Kidney tubule cell (primary cell): ENCODE data around the gene ARMH3.
A peak's percentile ranks its signal among the peaks of the same experiment; 100 is the strongest.
"Not testable (repeated sequence)": the region's sequence is repeated elsewhere in the genome, so short reads cannot be mapped to it uniquely, and the experiment has no call there.

ENCODE experiments used
- DNase-seq: peaks from one replicate; pipeline ENCODE4 v3.0.0-alpha.2; 2018; ENCODE audit warnings: low spot score

ARMH3 gene

DNA sequence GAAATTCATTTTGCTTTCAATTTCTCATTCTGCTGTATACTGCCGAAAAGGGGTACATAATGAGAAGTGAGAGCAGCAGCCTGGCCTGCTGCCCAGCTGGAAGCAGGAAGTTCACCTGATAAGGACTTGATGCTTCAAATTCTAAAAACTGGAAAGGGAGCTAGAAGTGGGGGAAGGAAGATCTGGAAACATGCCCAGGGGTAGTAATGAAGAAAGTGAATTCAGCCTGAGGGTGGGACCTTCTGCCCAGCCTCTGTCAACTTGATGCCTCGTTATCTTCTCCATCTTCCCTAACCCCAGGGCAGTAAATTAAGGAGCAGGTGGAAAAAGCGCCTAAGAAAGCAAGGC is 69.4 kb downstream of the ARMH3 start:
- DNase-seq: no peak

DNA sequence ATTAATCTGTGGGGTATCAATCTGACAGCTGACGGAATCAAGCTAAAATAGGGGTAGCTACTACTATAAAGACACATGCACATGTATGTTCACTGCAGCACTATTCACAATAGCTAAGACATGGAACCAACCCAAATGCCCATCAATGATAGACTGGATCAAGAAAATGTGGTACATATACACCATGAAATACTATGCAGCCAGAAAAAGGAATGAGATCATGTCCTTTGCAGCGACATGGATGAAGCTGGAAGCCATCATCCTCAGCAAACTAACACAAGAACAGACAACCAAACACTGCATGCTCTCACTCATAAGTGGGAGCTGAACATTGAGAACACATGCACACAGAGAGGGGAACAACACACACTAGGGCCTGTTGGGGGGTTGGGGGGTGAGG is 75.3 kb downstream of the ARMH3 start:
- not testable (repeated sequence) for DNase-seq

DNA sequence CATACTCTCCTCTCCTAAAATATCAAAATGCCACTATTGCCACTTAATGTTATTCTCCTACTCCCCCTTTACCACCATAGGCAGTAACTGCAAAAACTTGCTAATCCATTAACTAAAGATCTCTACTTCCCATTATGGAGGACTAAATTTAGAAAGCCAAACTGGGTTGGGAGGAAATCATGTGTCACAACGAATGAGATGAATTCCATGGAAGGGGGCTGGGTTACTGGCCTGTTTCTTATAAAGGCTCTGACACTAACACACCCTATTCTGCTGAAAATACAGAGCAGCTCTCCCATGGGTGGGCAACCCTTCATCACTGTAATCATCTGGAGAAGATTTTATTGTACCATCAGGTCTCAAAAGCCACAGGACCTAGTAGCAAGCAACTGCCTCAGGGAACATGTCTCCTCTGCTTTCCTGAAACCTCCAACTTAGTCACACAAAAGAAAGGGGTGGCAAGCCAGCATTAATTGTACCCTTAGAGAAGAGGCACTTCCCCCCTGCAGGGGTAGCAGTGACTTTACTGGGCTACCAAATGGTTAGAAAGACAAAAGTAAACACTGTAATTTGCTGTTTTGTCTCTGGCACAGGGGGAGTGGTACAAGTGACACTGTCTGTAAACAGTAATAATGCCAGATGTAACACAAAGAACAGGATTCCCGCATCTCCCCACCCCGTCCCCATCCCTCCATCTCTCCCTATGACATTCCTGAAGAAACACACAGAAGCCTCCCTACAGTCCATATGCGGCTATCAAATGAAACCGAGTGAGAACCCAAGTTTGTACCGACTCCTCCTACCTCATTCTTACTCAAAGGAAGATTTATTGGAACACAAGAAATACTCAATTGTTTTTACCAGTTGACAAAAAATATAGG is 81.6 kb downstream of the ARMH3 start:
- DNase-seq: no peak

DNA sequence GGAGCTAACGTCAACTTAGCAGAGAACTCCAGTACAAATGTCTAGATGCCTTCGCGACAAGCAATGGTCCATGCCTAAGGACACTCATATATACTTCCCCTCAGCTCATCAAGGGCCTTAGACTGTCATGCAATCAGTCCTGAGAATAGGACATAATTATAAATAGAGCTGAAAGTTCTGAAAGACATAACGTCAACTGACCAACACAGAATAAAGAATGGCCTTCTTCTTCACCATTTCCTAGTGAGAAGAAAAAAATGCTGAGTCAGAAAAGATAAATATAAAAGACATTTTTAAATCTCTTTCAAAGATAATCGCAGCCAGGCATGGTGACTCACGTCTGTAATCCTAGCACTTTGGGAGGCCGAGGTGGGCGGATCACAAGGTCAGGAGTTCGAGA is 83.2 kb downstream of the ARMH3 start:
- DNase-seq: no peak

DNA sequence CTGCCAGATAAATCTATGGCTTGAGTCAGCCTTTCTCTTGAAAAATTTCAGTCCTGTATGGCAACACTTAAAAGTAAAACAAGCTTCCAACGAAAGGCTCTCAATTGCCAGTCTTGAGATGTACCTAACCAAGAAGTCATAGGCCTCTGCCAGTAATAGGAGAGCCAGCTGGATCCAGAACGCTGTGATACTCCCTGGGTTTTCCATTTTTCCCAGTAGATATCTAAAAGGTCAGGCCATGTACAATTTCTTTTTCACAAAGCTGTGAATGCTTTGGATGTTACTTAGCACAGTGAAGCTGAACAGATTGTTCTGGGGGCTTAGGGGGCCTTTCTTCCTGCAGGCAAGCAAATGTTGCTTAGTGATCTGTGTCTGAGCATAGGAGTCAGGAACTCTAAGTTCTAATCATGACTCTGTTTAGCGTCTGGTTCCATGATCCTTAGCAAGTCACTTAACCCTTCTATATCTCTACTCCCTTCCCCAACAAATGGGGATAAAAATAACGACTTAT is 86.5 kb downstream of the ARMH3 start:
- no peak for DNase-seq

DNA sequence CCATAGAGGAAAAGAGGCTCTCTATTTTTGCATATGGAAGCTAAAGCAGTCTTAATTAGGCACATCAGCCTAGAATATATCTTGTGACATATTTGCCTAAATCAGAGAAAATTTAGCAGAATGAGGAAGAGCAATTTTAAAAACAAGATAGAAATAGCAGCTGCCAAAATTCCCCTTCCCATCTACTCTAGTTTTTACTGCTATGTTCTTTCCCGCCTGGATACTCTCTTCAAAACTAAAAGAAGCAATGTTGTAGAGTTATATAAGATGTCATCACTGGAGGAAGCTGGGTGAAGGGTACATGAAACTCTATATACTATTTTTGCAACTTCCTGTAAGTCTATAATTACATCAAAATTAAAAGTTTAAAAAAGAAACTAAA is 87.0 kb downstream of the ARMH3 start:
- no peak for DNase-seq

DNA sequence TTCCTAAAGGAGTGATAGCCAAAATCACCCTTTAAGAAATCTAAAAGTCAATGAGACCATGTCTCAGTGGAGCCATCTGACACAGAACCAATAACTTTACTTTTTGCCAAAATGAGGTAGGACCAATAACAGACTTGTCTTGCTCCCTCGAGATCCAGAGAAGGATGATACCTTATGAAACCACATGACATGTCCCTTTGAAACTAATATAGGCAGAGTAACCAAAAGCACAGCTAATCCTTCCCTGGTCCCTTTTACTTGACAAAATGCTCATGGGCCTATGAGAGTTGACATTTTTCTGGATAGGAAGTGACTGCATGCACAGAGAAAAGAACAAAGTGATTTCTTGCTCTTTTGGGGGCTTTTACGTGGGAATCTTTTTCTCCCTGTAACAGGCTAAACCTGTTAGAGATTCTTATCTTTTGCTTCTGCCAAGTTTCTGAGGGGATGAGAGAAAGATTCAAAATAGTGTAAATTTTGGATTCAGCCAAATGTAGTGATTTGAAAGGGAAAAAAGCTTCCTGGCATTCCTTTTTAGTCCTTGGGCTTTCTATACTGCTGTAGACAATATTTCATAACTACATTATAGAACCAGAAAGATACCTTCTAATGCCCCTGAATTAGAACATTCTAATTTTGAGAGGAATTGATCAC is 87.6 kb downstream of the ARMH3 start:
- no peak for DNase-seq

DNA sequence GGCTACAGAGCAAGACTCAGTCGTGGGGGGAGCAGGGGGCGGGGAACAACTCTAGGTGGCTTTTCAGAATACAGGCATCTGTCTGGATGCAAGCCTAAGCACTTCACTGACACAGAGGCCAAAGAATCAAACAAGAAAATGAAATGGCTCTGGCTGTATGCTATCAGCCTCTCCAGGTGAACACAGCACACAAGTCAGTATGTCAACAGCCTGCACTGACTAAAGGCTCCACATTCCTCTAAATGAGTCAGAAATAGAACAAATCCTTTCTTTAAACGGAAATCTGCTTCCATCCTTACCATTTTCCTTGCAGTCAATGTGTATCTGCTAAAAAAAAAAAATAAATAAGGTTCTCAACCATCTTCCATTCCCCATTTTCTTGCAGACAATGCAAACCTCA is 88.3 kb downstream of the ARMH3 start:
- peak; percentile 10 for DNase-seq

DNA sequence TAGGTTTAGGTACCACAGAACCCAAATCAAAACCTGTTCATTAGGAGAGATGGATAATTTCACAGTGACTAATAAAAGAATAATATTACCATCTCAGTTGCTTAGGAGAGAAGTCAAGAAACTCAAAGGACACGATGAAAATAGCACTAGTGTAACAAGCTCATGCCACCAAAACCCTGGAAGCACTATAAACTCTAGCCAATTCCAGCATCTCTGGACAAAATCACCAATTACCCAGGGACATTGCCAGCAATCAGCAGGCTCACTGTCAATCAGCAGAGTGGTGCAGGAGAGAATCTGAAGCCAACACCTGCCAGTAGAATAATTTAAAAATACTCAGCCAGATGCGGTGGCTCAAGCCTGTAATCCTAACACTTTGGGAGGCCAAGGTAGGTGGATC is 88.9 kb downstream of the ARMH3 start:
- DNase-seq: no peak

DNA sequence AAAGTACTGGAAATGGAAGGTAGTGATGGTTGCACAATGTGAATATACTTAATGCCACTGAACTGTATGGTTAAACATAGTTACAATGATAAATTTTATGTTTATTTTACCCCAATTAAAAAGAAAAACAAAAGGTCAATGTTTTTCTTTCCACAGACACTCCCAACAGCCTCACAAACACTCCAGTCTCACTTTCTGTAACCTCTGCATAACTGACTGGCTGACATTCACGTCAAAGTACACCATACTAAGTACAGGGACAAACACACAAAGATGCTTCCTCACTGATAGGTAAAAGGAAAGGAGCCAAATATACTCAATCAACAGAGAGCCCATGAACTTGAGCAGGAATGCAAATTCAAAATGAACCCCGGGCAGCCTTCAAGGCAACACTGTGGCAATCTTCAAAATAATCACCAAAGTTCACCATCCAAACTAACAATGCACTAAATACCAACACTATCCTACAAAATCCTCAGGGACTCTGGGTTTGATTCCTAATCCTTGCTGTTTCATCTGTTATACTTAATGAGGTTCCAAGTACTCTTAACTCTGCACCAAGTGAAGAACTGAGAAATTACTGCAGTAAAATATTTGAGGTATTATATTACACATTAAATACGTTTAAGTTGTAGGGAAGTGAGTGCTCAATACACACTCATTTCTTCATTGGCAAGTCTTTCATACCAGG is 90.8 kb downstream of the ARMH3 start:
- DNase-seq: no peak

DNA sequence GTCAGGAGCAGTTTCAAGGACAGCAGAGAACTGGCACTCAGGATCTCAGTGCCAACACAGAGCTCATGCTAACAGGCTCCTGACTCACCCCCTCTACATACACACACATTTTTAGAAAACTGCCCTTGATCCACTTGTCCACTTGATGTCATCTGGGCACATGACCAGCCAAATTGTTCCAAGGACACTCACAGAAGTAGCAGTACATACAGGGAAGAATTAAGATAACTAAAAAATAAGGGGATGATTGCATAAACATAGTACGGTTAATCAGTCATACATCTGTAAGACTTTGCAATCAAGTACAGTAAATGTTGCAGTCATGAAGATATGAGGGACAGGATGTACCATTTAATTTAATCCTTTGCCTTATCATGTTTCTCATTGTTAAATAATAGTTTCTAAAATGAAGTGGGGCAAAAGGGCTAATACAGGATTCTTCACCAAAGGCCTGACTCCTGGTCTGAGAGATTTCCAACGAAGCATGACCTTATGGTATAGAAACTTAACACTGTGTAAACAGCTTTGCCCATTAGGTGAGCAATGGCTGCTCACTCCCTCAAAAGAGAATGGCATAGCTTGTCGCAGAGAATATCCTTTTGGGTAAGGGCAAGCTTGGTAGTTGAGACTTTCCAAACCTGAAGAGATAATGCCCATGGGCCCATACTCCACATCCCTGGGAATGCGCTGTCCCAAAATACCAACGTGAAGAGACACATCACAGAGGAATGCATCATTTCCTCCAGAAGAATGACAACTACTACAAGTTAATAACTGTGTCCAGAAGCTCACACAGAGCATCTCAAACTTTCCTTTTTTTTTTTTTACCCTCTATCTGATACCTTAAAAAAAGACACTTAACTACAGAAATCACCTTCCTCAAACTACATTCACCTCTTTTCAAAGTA is 94.1 kb downstream of the ARMH3 start:
- peak; percentile 29 for DNase-seq

DNA sequence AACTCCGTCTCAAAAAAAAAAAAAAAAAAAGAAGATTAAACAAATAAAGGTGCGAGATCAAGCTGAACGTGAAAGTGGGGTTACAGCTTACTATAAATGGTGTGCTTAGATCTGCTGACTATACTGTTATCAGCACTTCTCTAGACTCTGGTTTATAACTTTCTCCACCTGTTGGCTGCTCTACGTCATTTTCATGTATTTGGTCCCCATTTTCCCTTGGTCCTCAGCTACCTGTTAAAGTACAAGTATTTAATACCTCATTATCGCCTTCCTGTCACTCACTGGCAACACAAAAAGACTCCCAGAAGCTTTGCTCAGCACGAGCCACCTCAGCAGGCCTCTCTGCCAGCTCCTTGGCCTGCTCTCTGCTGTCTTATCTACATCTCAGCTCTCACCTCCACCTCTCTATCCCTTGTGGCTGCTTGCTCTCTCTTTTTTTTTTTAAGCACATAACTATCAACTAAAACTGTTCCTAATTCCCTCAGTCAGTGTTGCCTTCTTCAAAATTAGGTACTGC is 95.0 kb downstream of the ARMH3 start:
- DNase-seq: no peak

DNA sequence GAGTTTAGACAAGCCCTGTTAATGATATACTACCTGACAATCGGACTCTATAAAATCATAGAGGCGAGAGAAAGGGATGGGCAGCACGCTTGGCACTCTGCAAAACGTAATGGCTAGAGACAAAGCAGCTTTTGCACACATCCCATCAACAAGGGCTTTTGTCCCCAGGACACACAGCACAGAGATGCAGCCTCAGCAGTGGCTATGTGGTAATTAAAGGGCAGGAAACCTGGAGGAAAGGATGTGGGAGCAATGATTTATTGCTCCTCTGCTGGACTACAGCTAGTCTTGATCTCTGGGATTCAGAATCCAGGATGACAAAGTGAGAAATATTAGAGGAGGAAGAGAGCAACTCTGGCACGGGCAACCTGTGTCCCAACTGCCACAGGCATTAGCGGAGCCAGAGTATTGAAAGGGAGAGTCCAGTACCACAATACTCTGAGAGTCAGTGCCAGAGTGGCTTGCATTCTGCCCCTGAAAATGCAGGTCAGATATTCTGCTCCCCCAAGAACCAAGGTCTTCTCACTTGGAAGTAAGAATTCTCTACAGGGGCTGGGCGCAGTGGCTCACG is 96.5 kb downstream of the ARMH3 start:
- DNase-seq: no peak

DNA sequence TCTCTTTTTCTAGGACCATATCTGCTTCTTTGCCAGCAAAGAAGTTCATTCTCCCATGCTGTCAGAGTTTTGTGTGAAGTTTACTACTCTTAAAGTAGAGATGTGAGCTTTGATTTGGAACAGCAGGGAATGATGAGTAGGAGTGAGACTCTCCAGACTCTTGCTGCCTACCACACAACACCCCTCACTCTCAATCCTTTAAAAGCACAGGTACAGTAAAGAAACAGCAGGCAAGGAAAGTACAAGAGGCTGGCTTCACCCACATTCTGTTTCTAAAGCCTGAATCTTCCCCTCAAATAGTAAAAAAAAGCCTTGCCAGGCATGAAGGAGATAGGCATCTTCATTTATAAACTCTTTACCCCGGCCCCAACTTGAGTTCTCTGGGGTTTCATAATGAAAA is 97.3 kb downstream of the ARMH3 start:
- no peak for DNase-seq

DNA sequence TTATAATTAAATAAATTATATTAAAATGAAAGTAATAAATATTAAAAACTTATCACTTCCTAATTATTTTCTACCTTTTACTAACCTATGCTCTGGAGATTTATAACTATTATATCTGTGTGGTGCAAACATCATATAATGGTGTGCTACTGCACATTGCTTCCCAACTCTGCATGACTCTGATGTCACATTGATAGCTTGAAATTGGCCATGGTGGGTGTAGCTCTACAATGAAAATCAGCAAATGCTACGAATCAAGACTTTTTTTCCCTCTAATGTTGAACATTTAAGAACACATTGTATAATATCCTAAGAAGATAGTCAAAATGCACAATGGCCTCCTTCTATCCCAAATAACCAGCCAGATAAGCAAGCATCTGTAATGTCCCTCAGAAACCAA is 99.1 kb downstream of the ARMH3 start:
- no peak for DNase-seq

DNA sequence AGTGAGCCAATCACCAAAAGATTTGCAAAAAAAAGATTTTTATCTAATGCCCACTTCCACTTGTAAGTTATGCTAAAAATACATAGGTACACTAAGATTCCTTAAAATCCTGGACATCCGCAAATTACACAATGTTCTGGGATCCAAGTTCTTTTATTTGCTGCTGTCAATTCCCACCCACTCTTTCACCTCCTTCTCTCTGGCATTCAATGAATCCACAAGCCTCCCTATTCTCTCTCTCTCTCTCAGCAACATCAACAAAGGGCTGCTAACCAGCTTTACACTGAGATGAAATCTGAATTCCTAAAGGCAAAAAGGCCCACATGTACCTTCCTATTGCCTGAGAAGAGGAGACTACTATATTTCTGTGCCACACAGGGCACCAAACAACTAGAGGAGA is 99.9 kb downstream of the ARMH3 start:
- no peak for DNase-seq

DNA sequence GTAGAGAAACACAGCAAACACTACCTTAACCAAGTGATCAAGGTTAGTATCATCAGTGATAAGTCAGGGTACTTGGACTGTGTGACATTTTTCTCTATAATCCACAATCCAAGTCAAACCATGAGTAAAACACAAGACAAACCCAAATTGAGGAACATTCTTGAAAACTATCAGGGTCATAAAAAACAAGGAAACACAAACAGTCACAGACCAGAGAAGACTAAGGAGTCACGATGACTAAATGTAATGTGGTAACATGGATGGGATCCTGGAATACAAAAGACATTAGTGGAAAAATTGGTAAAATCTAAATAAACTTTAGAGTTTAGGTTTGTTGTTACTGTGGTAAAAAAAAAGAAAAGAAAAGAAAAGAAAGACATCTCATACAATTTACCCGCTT is 103.8 kb downstream of the ARMH3 start:
- DNase-seq: no peak

DNA sequence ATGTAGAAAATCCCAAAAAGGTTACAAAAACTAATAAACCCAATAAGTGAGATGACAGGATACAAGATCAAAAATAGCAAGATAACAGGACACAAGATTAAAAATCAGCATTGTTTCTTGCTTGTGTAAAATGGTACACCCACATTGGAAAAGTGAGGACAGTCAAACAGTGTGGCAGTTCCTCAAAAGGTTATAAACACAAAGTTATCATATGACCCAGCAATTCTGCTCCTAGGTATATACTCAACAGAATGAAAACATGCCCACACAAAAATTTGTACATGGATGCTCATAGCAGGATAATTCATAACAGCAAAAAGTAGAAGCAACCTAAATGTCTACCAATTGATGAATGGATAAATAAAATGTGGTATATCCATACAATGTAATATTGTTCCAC is 105.8 kb downstream of the ARMH3 start:
- no peak for DNase-seq

DNA sequence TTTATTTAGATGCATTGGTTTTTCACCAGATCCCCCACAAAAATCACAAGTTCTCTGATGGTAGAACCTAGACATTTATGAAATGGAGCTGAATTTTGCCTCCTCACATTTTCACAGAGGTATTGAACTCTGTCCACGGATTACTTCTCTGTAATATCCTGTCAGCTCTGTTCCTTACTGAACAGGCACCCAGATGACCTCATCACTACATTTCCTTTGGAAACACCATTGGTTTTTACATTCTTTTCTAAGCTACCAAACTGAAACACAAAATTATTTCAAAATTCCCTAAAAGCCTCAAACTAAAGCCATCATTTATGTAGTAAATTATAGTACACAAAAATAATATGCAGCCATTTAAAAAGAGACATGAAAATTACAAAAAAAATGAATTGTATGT is 114.1 kb downstream of the ARMH3 start:
- DNase-seq: peak; percentile 44

DNA sequence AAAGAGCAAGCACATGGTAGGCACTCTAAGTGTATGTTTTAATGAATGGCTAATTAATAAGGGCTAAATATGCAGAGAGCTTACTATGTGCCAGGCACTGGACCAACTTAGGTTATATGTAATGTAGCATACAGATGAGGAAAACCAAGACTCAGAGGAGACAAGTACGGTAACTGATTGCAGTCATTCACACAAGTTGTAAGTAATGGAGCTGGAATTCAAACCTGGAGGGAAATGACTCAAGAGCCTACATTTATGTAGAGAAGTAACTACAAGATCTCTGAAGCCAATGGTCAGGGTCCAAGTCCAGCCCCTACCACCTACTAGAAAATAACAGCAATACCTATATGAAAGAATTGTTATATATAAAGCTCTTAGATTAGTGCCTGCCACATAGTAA is 115.1 kb downstream of the ARMH3 start:
- DNase-seq: peak; percentile 43

DNA sequence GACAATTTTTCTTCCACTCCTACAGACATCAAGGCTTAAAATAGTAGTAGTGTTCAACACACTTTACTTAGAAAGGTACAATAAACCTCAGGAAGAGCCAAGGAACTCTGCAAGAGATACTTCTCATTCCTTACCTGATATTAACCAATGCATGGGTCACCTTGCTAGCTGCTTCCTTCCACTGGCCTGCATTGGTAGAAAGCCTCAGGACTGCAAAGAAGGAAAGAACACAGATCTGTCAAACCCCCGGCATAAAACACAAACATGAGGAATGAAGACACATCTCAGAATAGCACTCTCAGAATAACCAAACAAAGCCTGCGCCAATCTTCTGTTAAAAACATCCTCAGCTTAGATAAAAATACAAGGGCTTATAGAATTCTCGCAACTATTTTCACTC is 116.2 kb downstream of the ARMH3 start:
- DNase-seq: peak; percentile 4
